NT2/D1 (cell line): ENCODE data around the gene MED23.

Experiments used
- SUZ12 ChIP-seq: IDR thresholded peaks from 2 replicates; pipeline ENCODE4 v1.6.1; 2011; ENCODE audit not compliant: insufficient read length, insufficient read depth; ENCODE audit errors: extremely low read depth
- YY1 ChIP-seq: IDR thresholded peaks from 2 replicates; pipeline ENCODE4 v1.6.1; 2011; ENCODE audit not compliant: insufficient read length, insufficient read depth
- ZNF274 ChIP-seq: IDR thresholded peaks from 2 replicates; pipeline ENCODE4 v1.6.1; 2011; ENCODE audit warnings: mild to moderate bottlenecking, low read depth, low read length

DNA sequence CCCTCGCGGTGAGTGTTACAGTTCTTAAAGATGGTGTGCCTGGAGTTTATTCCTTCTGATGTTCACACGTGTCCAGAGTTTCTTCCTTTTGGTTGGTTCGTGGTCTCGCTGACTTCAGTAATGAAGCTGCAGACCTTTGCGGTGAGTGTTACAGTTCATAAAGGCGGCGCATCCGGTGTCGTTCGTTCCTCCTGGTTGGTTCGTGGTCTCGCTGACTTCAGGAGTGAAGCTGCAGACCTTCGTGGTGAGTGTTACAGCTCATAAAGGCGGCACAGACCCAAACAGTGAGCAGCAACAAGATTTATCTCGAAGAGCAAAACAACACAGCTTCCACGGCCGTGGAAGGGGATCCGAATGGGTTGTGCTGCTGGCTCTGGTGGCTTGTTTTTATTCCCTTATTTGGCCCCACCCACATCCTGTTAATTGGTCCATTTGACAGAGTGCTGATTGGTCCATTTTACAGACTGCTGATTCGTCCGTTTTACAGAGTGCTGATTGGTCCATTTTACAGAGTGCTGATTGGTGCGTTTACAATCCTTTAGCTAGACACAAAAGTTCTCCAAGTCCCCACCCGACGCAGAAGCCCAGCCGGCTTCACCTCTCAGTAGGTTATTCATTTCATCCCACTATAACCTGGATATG, 103.2 kb downstream of the MED23 start:
- TF ChIP-seq SUZ12 (no peak), ZNF274 (no peak), YY1 (no peak)
